ENCODE data around the gene PRKAR2A.

PRKAR2A gene

GRCh38 chr3:48716982-48717746, 130.5 kb downstream of the PRKAR2A start, which contains the start of gene IP6K2:
IP6K2 (minus strand) TSS chr3:48717221; CDS start chr3:48695291, 21,930 bp downstream.
- H2AFZ ChIP-seq (ENCODE audit: low read length), result peak within 1 kb of the TSS; percentile 95
- no peaks in the 10 kb centered on the region for H3K9me3 ChIP-seq (ENCODE audit: insufficient read depth, low read depth, low read length)
- H3K4me3 ChIP-seq (ENCODE audit: low read length, poor library complexity, severe bottlenecking), result peak within 1 kb of the TSS; percentile 93
- peak within 1 kb of the TSS; percentile 80 for H3K4me2 ChIP-seq (ENCODE audit: low read depth, low read length, poor library complexity, severe bottlenecking)
- H3K36me3 ChIP-seq (ENCODE audit: insufficient read depth, low read length), result no peaks in the 10 kb centered on the region; the same call in 1 of the 2 replicates
- peaks cover 39% of the 10 kb centered on the region for H4K20me1 ChIP-seq (ENCODE audit: insufficient read depth, low read length, poor library complexity, severe bottlenecking)
- peak within 1 kb of the TSS; percentile 99 for H3K9ac ChIP-seq (ENCODE audit: low read depth, low read length, poor library complexity, severe bottlenecking)
- no peak for TF ChIP-seq EZH2phosphoT487 (IDR thresholded peaks at IDR 0.05; ENCODE audit: borderline replicate concordance)
- no peak for TF ChIP-seq CTCF (conservative IDR thresholded peaks at IDR 0.05; ENCODE audit: low read length)
- no peaks in the 10 kb centered on the region for H3F3A ChIP-seq (ENCODE audit: low read depth)
- peaks cover 28% of the 10 kb centered on the region for H3K4me1 ChIP-seq (ENCODE audit: insufficient read depth, low read length, poor library complexity, severe bottlenecking)
- no peaks in the 10 kb centered on the region for H3K9me2 ChIP-seq (replicated peaks; ENCODE audit: low read depth, low read length)
- peaks cover 49% of the 10 kb centered on the region for H3K79me2 ChIP-seq (ENCODE audit: insufficient read depth, low read length)
- no peaks in the 10 kb centered on the region for H3K27me3 ChIP-seq (ENCODE audit: insufficient read depth, low read length, poor library complexity, severe bottlenecking)

GRCh38 chr3:48716508-48716981, 131.1 kb downstream of the PRKAR2A start:
- Histone ChIP-seq H4K20me1 (ENCODE audit: insufficient read depth, low read length, poor library complexity, severe bottlenecking) (peaks cover 45% of the 10 kb centered on the region), H3K9me3 (ENCODE audit: insufficient read depth, low read depth, low read length) (no peaks in the 10 kb centered on the region), H3K4me1 (ENCODE audit: insufficient read depth, low read length, poor library complexity, severe bottlenecking) (peaks cover 32% of the 10 kb centered on the region), H3K36me3 (ENCODE audit: insufficient read depth, low read length) (peaks cover 4% of the 10 kb centered on the region; the same call in 1 of the 2 replicates), H3K4me3 (ENCODE audit: low read length, poor library complexity, severe bottlenecking) (peak overlapping the region; percentile 93), H3K27me3 (ENCODE audit: insufficient read depth, low read length, poor library complexity, severe bottlenecking) (no peaks in the 10 kb centered on the region), H3K9me2 (replicated peaks; ENCODE audit: low read depth, low read length) (no peaks in the 10 kb centered on the region), H2AFZ (ENCODE audit: low read length) (peak overlapping the region; percentile 78), H3K4me2 (ENCODE audit: low read depth, low read length, poor library complexity, severe bottlenecking) (peak overlapping the region; percentile 80), H3F3A (ENCODE audit: low read depth) (no peaks in the 10 kb centered on the region), H3K9ac (ENCODE audit: low read depth, low read length, poor library complexity, severe bottlenecking) (peak overlapping the region; percentile 99), H3K79me2 (ENCODE audit: insufficient read depth, low read length) (peaks cover 55% of the 10 kb centered on the region)
- TF ChIP-seq CTCF (conservative IDR thresholded peaks at IDR 0.05; ENCODE audit: low read length) (no peak), EZH2phosphoT487 (IDR thresholded peaks at IDR 0.05; ENCODE audit: borderline replicate concordance) (no peak)

GRCh38 chr3:48715174-48715800, 132.4 kb downstream of the PRKAR2A start:
- no peak for TF ChIP-seq CTCF (conservative IDR thresholded peaks at IDR 0.05; ENCODE audit: low read length)
- no peak for TF ChIP-seq EZH2phosphoT487 (IDR thresholded peaks at IDR 0.05; ENCODE audit: borderline replicate concordance)
- Histone ChIP-seq H3F3A (ENCODE audit: low read depth) (no peaks in the 10 kb centered on the region), H4K20me1 (ENCODE audit: insufficient read depth, low read length, poor library complexity, severe bottlenecking) (peaks cover 56% of the 10 kb centered on the region), H2AFZ (ENCODE audit: low read length) (no peak overlapping the region), H3K27me3 (ENCODE audit: insufficient read depth, low read length, poor library complexity, severe bottlenecking) (no peaks in the 10 kb centered on the region), H3K4me3 (ENCODE audit: low read length, poor library complexity, severe bottlenecking) (peak overlapping the region; percentile 93), H3K4me2 (ENCODE audit: low read depth, low read length, poor library complexity, severe bottlenecking) (peak overlapping the region; percentile 80), H3K9ac (ENCODE audit: low read depth, low read length, poor library complexity, severe bottlenecking) (peak overlapping the region; percentile 99), H3K9me2 (replicated peaks; ENCODE audit: low read depth, low read length) (no peaks in the 10 kb centered on the region), H3K36me3 (ENCODE audit: insufficient read depth, low read length) (peaks cover 13% of the 10 kb centered on the region; the same call in 1 of the 2 replicates), H3K4me1 (ENCODE audit: insufficient read depth, low read length, poor library complexity, severe bottlenecking) (peaks cover 37% of the 10 kb centered on the region), H3K9me3 (ENCODE audit: insufficient read depth, low read depth, low read length) (no peaks in the 10 kb centered on the region), H3K79me2 (ENCODE audit: insufficient read depth, low read length) (peaks cover 68% of the 10 kb centered on the region)
